Calu3 (cell line): Measurements from ENCODE around the gene SPINT3. TPM values are rescaled to one million over a fixed set of nuclear protein-coding genes. Genes with fewer than 3 reads are reported as not detected.

Experiments used
- BruUV-seq: library from RNA; stranded (reverse); fragments of 400-500 nt; replicated peaks from 2 replicates; lab custom pipeline; 2021; lab: Mats Ljungman, UMichigan
- CTCF ChIA-PET: fragments of 300-600 bp; sonication (Branson Sonifier 250); formaldehyde crosslinking; loops from one replicate; lab custom pipeline; 2022; ENCODE audit warnings: antibody characterized with exemption; lab: Charles Lee
- DNase-seq: peaks from one replicate; pipeline ENCODE4 v3.0.0; 2022
- H3K27ac Mint-ChIP-seq: one replicate; pipeline ENCODE4 v1.8.0; 2022; ENCODE audit warnings: mixed read lengths; ENCODE audit not compliant: unreplicated experiment
- H3K27me3 Mint-ChIP-seq: one replicate; pipeline ENCODE4 v1.8.0; 2022; ENCODE audit warnings: mixed read lengths; ENCODE audit not compliant: unreplicated experiment
- H3K36me3 Mint-ChIP-seq: one replicate; pipeline ENCODE4 v1.8.0; 2022; ENCODE audit warnings: mild to moderate bottlenecking, moderate library complexity, mixed read lengths; ENCODE audit not compliant: insufficient read depth, unreplicated experiment
- H3K4me1 Mint-ChIP-seq: one replicate; pipeline ENCODE4 v1.8.0; 2022; ENCODE audit warnings: mild to moderate bottlenecking, low read depth, mixed read lengths; ENCODE audit not compliant: unreplicated experiment
- H3K4me3 Mint-ChIP-seq: one replicate; pipeline ENCODE4 v1.8.0; 2022; ENCODE audit warnings: mild to moderate bottlenecking, low read depth, moderate library complexity, mixed read lengths; ENCODE audit not compliant: unreplicated experiment
- H3K9me3 Mint-ChIP-seq: one replicate; pipeline ENCODE4 v1.8.0; 2022; ENCODE audit warnings: low read depth, mixed read lengths; ENCODE audit not compliant: unreplicated experiment
- intact Hi-C: fragments of 100-400 bp; cut with micrococcal nuclease; formaldehyde crosslinking; loops from one replicate; pipeline ENCODE4 v1.10.0; 2022; ENCODE audit not compliant: unreplicated experiment
- total RNA-seq: library from RNA; stranded (reverse); gene quantifications from 2 replicates; pipeline ENCODE4 v1.2.3, GENCODE V29; 2022
- TF ChIP-seq, protein P1 (sequence below): fragments of 200-600 bp; IDR thresholded peaks from one replicate; pipeline ENCODE4 v1.8.0; 2022; ENCODE audit warnings: antibody characterized with exemption; ENCODE audit not compliant: unreplicated experiment

Gene SPINT3
- total RNA-seq, 1 experiment from 2014 or later: not detected

DNA sequence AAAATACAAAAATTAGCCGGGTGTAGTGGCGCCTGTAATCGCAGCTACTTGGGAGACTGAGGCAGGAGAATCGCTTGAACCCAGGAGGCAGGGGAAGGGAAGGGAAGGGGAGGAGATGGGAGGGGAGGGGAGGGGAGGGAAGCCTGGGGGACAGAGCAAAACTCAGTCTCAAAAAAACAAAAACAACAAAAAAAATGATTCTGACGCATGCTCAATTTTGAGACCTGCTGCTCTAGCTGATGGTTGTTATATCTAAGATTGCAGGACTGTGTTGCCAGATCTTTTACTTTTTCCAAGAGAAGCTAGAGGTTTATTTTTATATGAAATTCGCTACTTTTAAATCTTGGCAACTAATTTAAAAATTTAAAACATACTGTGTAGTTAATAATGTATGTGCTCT lies 48.2 kb downstream of the SPINT3 start:
- no TSS peak for BruUV-seq
- CTCF ChIA-PET: interaction anchor here (1.5 kb wide), 1 partner anchor 8 kb away, joined by 3 read pairs; no protein-coding TSS in a partner anchor

DNA sequence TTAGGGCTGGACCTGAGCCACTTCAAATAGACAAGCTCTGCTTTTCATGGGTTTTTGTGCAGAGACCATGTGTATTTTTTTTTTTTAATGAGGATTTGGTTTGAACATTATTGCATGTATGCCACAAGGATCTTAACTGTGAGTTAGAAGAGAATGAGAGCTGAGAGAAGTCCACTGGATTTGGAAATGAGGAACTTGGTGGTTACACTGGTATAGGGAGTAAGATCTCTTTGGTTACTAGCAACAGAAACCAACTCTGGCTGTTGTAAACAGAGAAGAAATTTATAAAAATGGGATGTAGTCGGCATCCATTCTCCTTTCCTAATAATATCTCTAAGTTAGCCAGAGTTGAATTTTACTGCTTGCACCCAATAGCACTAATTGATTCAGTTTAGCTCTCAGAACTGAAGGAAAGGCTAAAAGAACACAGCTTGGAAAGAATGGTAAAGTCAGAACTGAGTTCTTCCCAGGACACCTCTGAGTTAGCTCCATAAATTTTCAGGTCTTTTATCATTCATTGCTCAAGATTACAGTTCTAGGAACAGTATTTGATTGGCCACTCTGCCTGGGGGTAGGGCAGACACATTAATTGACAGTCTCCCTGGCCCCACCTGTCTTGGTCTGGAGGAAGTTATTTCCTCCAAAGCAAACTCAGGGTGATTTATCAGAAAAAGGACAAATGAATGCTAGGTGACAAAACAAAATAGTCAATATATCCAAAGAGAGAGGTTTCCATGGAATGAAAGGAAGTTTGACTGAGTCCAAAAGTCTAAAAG lies 49.7 kb downstream of the SPINT3 start:
- TF ChIP-seq, protein P1, sequence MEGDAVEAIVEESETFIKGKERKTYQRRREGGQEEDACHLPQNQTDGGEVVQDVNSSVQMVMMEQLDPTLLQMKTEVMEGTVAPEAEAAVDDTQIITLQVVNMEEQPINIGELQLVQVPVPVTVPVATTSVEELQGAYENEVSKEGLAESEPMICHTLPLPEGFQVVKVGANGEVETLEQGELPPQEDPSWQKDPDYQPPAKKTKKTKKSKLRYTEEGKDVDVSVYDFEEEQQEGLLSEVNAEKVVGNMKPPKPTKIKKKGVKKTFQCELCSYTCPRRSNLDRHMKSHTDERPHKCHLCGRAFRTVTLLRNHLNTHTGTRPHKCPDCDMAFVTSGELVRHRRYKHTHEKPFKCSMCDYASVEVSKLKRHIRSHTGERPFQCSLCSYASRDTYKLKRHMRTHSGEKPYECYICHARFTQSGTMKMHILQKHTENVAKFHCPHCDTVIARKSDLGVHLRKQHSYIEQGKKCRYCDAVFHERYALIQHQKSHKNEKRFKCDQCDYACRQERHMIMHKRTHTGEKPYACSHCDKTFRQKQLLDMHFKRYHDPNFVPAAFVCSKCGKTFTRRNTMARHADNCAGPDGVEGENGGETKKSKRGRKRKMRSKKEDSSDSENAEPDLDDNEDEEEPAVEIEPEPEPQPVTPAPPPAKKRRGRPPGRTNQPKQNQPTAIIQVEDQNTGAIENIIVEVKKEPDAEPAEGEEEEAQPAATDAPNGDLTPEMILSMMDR: no peak
- Mint-ChIP-seq H3K27me3 (no peaks in the 10 kb centered on the region), H3K4me1 (peaks cover 15% of the 10 kb centered on the region), H3K27ac (no peak overlapping the region), H3K9me3 (no peaks in the 10 kb centered on the region), H3K36me3 (peaks cover 16% of the 10 kb centered on the region), H3K4me3 (no peak overlapping the region)
- DNase-seq: no peak
- BruUV-seq: no TSS peak
- intact Hi-C loops: loop anchor here (5.0 kb wide), 1 partner anchor 307 kb away; no protein-coding TSS in a partner anchor
- CTCF ChIA-PET: interaction anchor here (1.3 to 1.9 kb wide), 3 partner anchors 12 to 29 kb away, joined by 3 to 6 read pairs (median 5); no protein-coding TSS in a partner anchor

More for the DNA sequence above, 48.2 kb downstream of the SPINT3 start:
- intact Hi-C loops: loop anchor here (5.0 kb wide), 1 partner anchor 305 kb away; no protein-coding TSS in a partner anchor
- TF ChIP-seq, protein P1: no peak
- H3K4me1 Mint-ChIP-seq: peaks cover 24% of the 10 kb centered on the region
- H3K4me3 Mint-ChIP-seq: no peak overlapping the region
- H3K9me3 Mint-ChIP-seq: no peaks in the 10 kb centered on the region
- H3K27ac Mint-ChIP-seq: no peak overlapping the region
- DNase-seq: no peak
- no peaks in the 10 kb centered on the region for H3K27me3 Mint-ChIP-seq
- H3K36me3 Mint-ChIP-seq: peaks cover 24% of the 10 kb centered on the region

DNA sequence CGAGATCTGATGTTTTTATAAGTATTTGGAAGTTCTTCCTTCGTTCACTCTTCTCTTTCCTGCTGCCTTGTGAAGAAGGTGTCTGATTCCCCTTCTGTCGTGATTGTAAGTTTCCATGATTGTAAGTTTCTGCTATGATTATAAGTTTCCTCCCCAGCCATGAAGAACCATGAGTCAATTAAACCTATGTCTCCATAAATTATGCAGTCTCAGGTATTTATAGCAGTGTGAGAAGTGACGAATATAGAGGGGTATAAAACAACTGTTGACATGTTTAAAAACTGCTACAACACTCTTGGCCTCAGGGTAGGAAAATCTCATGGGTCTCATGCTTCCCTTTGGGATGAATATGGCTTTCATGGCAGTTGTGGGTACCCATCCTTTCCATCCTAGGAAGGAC lies 51.7 kb downstream of the SPINT3 start:
- TF ChIP-seq, protein P1: no peak
- no peak for DNase-seq
- intact Hi-C loops: no loop called here
- CTCF ChIA-PET: no interaction called here
- Mint-ChIP-seq H3K4me1 (peaks cover 16% of the 10 kb centered on the region), H3K4me3 (no peak overlapping the region), H3K27ac (no peak overlapping the region), H3K27me3 (no peaks in the 10 kb centered on the region), H3K36me3 (no peaks in the 10 kb centered on the region), H3K9me3 (no peaks in the 10 kb centered on the region)
- no TSS peak for BruUV-seq

DNA sequence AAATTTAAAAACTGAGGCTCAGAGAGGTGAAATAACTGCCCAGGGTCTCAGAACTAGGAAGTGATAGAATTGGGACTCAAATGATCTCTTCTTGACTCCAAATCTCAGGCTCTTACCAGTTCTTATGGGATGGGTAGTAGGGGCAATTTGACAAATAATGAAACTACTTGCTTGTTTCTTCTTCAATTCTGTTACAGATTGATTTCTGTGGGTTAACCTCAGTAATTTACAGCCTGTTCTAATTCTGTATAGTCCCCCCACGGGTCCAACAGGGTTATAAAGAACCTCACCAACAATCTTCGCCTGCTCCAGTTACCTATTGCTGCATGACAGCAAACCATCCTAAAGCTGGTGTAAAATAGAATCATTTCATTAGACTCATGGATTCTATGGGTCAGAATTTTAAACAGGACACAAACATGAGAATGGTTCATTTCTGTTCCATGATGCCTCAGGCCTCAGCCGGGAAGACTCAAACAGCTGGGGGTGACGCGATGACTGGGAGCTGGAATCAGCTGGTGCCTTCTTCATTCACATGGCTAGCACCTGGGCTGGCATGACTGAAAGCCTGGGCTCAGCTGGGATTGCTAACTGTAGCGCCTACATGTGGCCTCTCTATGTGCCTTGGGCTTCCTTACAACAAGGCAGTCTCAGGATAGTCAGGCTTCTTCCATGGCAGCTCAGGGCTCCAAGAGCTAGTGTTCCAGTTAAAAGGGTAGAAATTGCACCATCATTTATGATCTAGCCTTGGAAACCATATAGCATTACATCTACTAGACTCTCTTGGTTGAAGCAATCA lies 52.5 kb downstream of the SPINT3 start:
- CTCF ChIA-PET: no interaction called here
- no peak overlapping the region for H3K27ac Mint-ChIP-seq

More for the DNA sequence above, 52.5 kb downstream of the SPINT3 start:
- TF ChIP-seq, protein P1: no peak
- Mint-ChIP-seq H3K36me3 (no peaks in the 10 kb centered on the region), H3K4me3 (no peak overlapping the region), H3K9me3 (no peaks in the 10 kb centered on the region), H3K27me3 (no peaks in the 10 kb centered on the region), H3K4me1 (peaks cover 8% of the 10 kb centered on the region)
- intact Hi-C loops: no loop called here
- no peak for DNase-seq
- BruUV-seq: no TSS peak

Other genes with a start within 250 kb of the SPINT3 start
- gene RBPJL, start 208.8 kb downstream of the SPINT3 start, total RNA-seq: not detected in 2 replicates
- gene MATN4, start 207.3 kb downstream of the SPINT3 start, total RNA-seq: 0.17 and 0.29 TPM in 2 replicates
- gene SDC4, start 167.2 kb downstream of the SPINT3 start, total RNA-seq: 238 and 256 TPM in 2 replicates
- gene SYS1, start 152.5 kb downstream of the SPINT3 start, total RNA-seq: 42.1 and 45.5 TPM in 2 replicates
- gene TP53TG5, start 137.3 kb downstream of the SPINT3 start, total RNA-seq: 0.52 and 0.88 TPM in 2 replicates
- 105 and 113 TPM in 2 replicates for gene DBNDD2, start 107.3 kb downstream of the SPINT3 start, total RNA-seq
- gene PIGT, start 99.5 kb downstream of the SPINT3 start, total RNA-seq: 192 and 193 TPM in 2 replicates
- gene WFDC2, start 45.9 kb downstream of the SPINT3 start, total RNA-seq: 295 TPM in 2 replicates
- gene WFDC6, start 23.9 kb upstream of the SPINT3 start, total RNA-seq: not detected in 2 replicates
- gene EPPIN, start 31.8 kb upstream of the SPINT3 start, total RNA-seq: not detected in 2 replicates
- not detected in 2 replicates for gene WFDC8, start 63.7 kb upstream of the SPINT3 start, total RNA-seq
- not detected in 2 replicates for gene WFDC10A, start 114.1 kb upstream of the SPINT3 start, total RNA-seq
- gene WFDC9, start 115.7 kb upstream of the SPINT3 start, total RNA-seq: not detected in 2 replicates
- not detected in 2 replicates for gene WFDC11, start 154.6 kb upstream of the SPINT3 start, total RNA-seq
- gene WFDC13, start 186.4 kb upstream of the SPINT3 start, total RNA-seq: not detected in 2 replicates
- not detected in 2 replicates for gene WFDC10B, start 189.4 kb upstream of the SPINT3 start, total RNA-seq
- gene SPINT4, start 206.7 kb upstream of the SPINT3 start, total RNA-seq: not detected in 2 replicates